Measurements from ENCODE around the gene DCHS2. TPM values are rescaled to one million over a fixed set of nuclear protein-coding genes. Genes with fewer than 3 reads are reported as not detected.
A peak's percentile ranks its signal among the peaks of the same experiment; 100 is the strongest.

DCHS2 gene
- polyA plus RNA-seq, 12 donors = 5.2 to 17.4 (median 9.4) TPM; not detected in 1

- no peak for DNase-seq
Observed at GRCh38 chr4:154390324-154390723, 101.3 kb downstream of the DCHS2 start.

- no peak for DNase-seq
Observed at GRCh38 chr4:154389148-154389547, 102.5 kb downstream of the DCHS2 start.

GRCh38 chr4:154384012-154384411 is 107.6 kb downstream of the DCHS2 start:
- DNase-seq = no peak

GRCh38 chr4:154376486-154376885 is 115.1 kb downstream of the DCHS2 start:
- DNase-seq = no peak

GRCh38 chr4:154368060-154368459 is 123.5 kb downstream of the DCHS2 start:
- DNase-seq = no peak

GRCh38 chr4:154367659-154368058 is 123.9 kb downstream of the DCHS2 start:
- no peak for DNase-seq

GRCh38 chr4:154366956-154367355 is 124.6 kb downstream of the DCHS2 start:
- no peak for DNase-seq

GRCh38 chr4:154364066-154364845 is 127.3 kb downstream of the DCHS2 start:
- peak; percentile 16 for DNase-seq

- DNase-seq = no peak
Observed at GRCh38 chr4:154361450-154361849, 130.1 kb downstream of the DCHS2 start.

- no peak for DNase-seq
Observed at GRCh38 chr4:154360491-154360890, 131.1 kb downstream of the DCHS2 start.

GRCh38 chr4:154354883-154355282 is 136.7 kb downstream of the DCHS2 start:
- no peak for DNase-seq

- DNase-seq = no peak
Observed at GRCh38 chr4:154349829-154350228, 141.8 kb downstream of the DCHS2 start.

- no peak for DNase-seq
Observed at GRCh38 chr4:154348657-154349056, 142.9 kb downstream of the DCHS2 start.

GRCh38 chr4:154345359-154345758 is 146.2 kb downstream of the DCHS2 start:
- DNase-seq = no peak

- no peak for DNase-seq
Observed at GRCh38 chr4:154344686-154345085, 146.9 kb downstream of the DCHS2 start.

GRCh38 chr4:154343651-154344050 is 147.9 kb downstream of the DCHS2 start:
- no peak for DNase-seq

- DNase-seq = no peak
Observed at GRCh38 chr4:154341448-154341847, 150.2 kb downstream of the DCHS2 start.

- DNase-seq = no peak
Observed at GRCh38 chr4:154335588-154335987, 156.0 kb downstream of the DCHS2 start.

GRCh38 chr4:154332681-154333421 is 158.7 kb downstream of the DCHS2 start:
- peak; percentile 18 for DNase-seq

GRCh38 chr4:154329939-154330338 is 161.7 kb downstream of the DCHS2 start:
- peak; percentile 93 for DNase-seq

- peak; percentile 58 for DNase-seq
Observed at GRCh38 chr4:154329268-154329868, 162.2 kb downstream of the DCHS2 start.

GRCh38 chr4:154328030-154328429 is 163.6 kb downstream of the DCHS2 start:
- no peak for DNase-seq

- DNase-seq = no peak
Observed at GRCh38 chr4:154320521-154320920, 171.1 kb downstream of the DCHS2 start.
